GM12878 (cell line): Measurements from ENCODE around the gene ZNF672. TPM values are rescaled to one million over a fixed set of nuclear protein-coding genes. Genes with fewer than 3 reads are reported as not detected.
A peak's percentile ranks its signal among the peaks of the same experiment; 100 is the strongest.

Source experiments
- ASH2L ChIP-seq: fragments of 300-600, 200-600 bp; sonication (generic); IDR thresholded peaks from 2 replicates; pipeline ENCODE4 v1.6.1; 2017; ENCODE audit warnings: low read depth, mild to moderate bottlenecking, borderline replicate concordance
- BACH1 ChIP-seq: fragments of 450-650 bp; IDR thresholded peaks from 2 replicates; pipeline ENCODE4 v1.6.1; 2017; ENCODE audit warnings: mild to moderate bottlenecking, borderline replicate concordance
- BCL3 ChIP-seq: IDR thresholded peaks from 2 replicates; pipeline ENCODE4 v1.6.1; 2011; ENCODE audit warnings: borderline replicate concordance, low read depth, mild to moderate bottlenecking, moderate library complexity, low read length; ENCODE audit not compliant: insufficient read depth, poor library complexity, severe bottlenecking
- BMI1 ChIP-seq: fragments of 450-650 bp; IDR thresholded peaks from 2 replicates; pipeline ENCODE4 v1.6.1; 2016; ENCODE audit warnings: mild to moderate bottlenecking, moderate library complexity, borderline replicate concordance
- BRCA1 ChIP-seq: IDR thresholded peaks from 2 replicates; pipeline ENCODE4 v1.6.1; 2011; ENCODE audit warnings: low read depth, low read length, improper control_type of control experiment
- CBX5 ChIP-seq: sonication (generic); IDR thresholded peaks from 2 replicates; pipeline ENCODE4 v1.6.1; 2016; ENCODE audit warnings: low read depth, moderate library complexity, mild to moderate bottlenecking, inconsistent platforms
- CEBPB ChIP-seq, 2 experiments: fragments of 150-350 bp in 1 of 2; IDR thresholded peaks; 2 replicates each; pipeline ENCODE4 v1.6.1; 2012 to 2014; ENCODE audit warnings: low read depth in 2 of 2, low read length in 2 of 2, borderline replicate concordance in 1 of 2, inconsistent platforms in 1 of 2
- HDGF ChIP-seq: fragments of 450-650 bp; IDR thresholded peaks from 2 replicates; pipeline ENCODE4 v1.6.1; 2016; ENCODE audit warnings: antibody characterized with exemption
- IKZF1 ChIP-seq: fragments of 450-650 bp; conservative IDR thresholded peaks from 2 replicates; pipeline ENCODE4 v1.6.1; 2017; ENCODE audit warnings: antibody characterized with exemption, mild to moderate bottlenecking
- IKZF2 ChIP-seq, 2 experiments: fragments of 450-650 bp; IDR thresholded peaks; 2 replicates each; pipeline ENCODE4 v1.6.1; 2017; ENCODE audit warnings: mild to moderate bottlenecking in 2 of 2, moderate library complexity in 2 of 2
- IRF3 ChIP-seq: fragments of 450-650 bp; IDR thresholded peaks from 2 replicates; pipeline ENCODE4 v1.6.1; 2014; ENCODE audit warnings: mild to moderate bottlenecking
- JUNB ChIP-seq: IDR thresholded peaks from 2 replicates; pipeline ENCODE4 v1.6.1; 2016; ENCODE audit warnings: antibody characterized with exemption, mild to moderate bottlenecking
- KDM1A ChIP-seq: fragments of 200-600 bp; sonication (generic); IDR thresholded peaks from 2 replicates; pipeline ENCODE4 v1.6.1; 2016; ENCODE audit warnings: borderline replicate concordance
- LARP7 ChIP-seq: fragments of 450-650 bp; IDR thresholded peaks from 2 replicates; pipeline ENCODE4 v1.6.1; 2017; ENCODE audit warnings: mild to moderate bottlenecking
- MEF2A ChIP-seq: IDR thresholded peaks from 2 replicates; pipeline ENCODE4 v1.6.1; 2011; ENCODE audit warnings: low read depth, mild to moderate bottlenecking, low read length, moderate library complexity; ENCODE audit not compliant: insufficient read depth
- MEF2B ChIP-seq: fragments of 450-650 bp; IDR thresholded peaks from 2 replicates; pipeline ENCODE4 v1.6.1; 2018; ENCODE audit warnings: mild to moderate bottlenecking, moderate library complexity; ENCODE audit not compliant: partially characterized antibody, poor library complexity, severe bottlenecking
- NFIC ChIP-seq: IDR thresholded peaks from 2 replicates; pipeline ENCODE4 v1.6.1; 2012; ENCODE audit warnings: low read depth, mild to moderate bottlenecking, inconsistent platforms, low read length, moderate library complexity
- NFYA ChIP-seq: IDR thresholded peaks from 2 replicates; pipeline ENCODE4 v1.6.1; 2011; ENCODE audit warnings: low read depth, mild to moderate bottlenecking, low read length, improper control_type of control experiment, borderline replicate concordance
- NR2C1 ChIP-seq: fragments of 450-650 bp; IDR thresholded peaks from 2 replicates; pipeline ENCODE4 v1.6.1; 2017; ENCODE audit warnings: antibody characterized with exemption, mild to moderate bottlenecking, moderate library complexity
- PAX8 ChIP-seq: fragments of 450-650 bp; IDR thresholded peaks from 2 replicates; pipeline ENCODE4 v1.6.1; 2017; ENCODE audit warnings: mild to moderate bottlenecking, moderate library complexity
- RBBP5 ChIP-seq: fragments of 200-600 bp; sonication (generic); conservative IDR thresholded peaks from 2 replicates; pipeline ENCODE4 v1.6.1; 2016
- TARDBP ChIP-seq: IDR thresholded peaks from 2 replicates; pipeline ENCODE4 v1.6.1; 2016; ENCODE audit warnings: borderline replicate concordance
- ZNF384 ChIP-seq: IDR thresholded peaks from 2 replicates; pipeline ENCODE4 v1.6.1; 2012; ENCODE audit warnings: low read depth, mild to moderate bottlenecking, low read length, improper control_type of control experiment, borderline replicate concordance
- ZNF687 ChIP-seq: fragments of 450-650 bp; IDR thresholded peaks from 2 replicates; pipeline ENCODE4 v1.6.1; 2017; ENCODE audit warnings: mild to moderate bottlenecking, moderate library complexity
- polyA plus RNA-seq, 11 experiments: library from polyadenylated mRNA; depleted of rRNA in 4 of 11; unstranded in 6 of 11; stranded (reverse) in 5 of 11; fragments of >200 nt; fragmentation: Nextera tagmentation in 4 of 11; fragmentation: Illumina TruSeq in 1 of 11; extraction: Ambion mirVana in 4 of 11; extraction: Trizol in 1 of 11; gene quantifications; 1 replicate in 1 of 11; 2 replicates in 10 of 11; pipeline versions ENCODE4 v1.2.1 to v1.2.3, GENCODE V29; 2011 to 2016; ENCODE audit warnings: inconsistent platforms in 2 of 11, missing spikeins in 2 of 11, low read depth in 1 of 11
- total RNA-seq, 4 experiments: library from RNA; depleted of rRNA in 3 of 4; stranded (reverse); fragments of >200 nt in 3 of 4; fragmentation: Illumina TruSeq in 1 of 4; extraction: Trizol in 1 of 4; gene quantifications; 2 replicates each; pipeline versions ENCODE4 v1.2.1 to v1.2.3, GENCODE V29; 2013 to 2021
- TF ChIP-seq, protein P1 (sequence below): fragments of 450-650 bp; IDR thresholded peaks from 2 replicates; pipeline ENCODE4 v1.6.1; 2017; ENCODE audit warnings: low read depth, mild to moderate bottlenecking, moderate library complexity

ZNF672 gene
- total and polyA plus RNA-seq, 10 of the 15 experiments (the other 5 are each of a cell fraction or from before 2014, with no cell fraction given): 2.9 to 51.3 (median 39.8) TPM

DNA sequence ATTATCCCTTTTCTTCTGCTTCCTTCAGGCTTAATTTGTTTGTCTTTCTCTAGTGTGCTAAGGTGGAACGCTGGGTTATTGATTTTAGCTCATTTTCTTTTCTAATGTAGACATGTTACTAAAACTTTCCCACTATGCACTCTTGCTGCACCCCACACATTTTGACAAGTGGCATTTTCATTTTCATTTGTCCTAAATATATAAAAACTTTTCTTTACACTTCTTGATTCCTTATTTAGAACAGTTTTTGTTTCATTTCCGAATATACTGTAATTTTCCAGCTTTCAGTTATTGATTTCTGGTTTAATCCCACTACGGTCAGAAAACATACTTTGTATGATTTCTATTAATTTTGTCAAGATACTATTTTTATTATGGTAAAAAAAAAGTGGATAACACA lies 37.6 kb upstream of the ZNF672 start (continued):
- TF ChIP-seq CBX5 (0 out of 2 replicates have a peak, but pooled peaks have one; percentile 33), CEBPB (IDR thresholded peaks at IDR 0.05; ENCODE audit: borderline replicate concordance in 1 of 2, low read depth in 2 of 2, low read length in 2 of 2) (no peak), PAX8 (no peak), BMI1 (no peak), JUNB (no peak), IKZF2 (IDR thresholded peaks at IDR 0.05) (peak; percentile 31 to 37; a peak in 2 of 4 replicates), BRCA1 (no peak), HDGF (no peak), IRF3 (no peak), IKZF1 (0 out of 2 replicates have a peak, but pooled peaks have one; percentile 19), ZNF384 (no peak), NR2C1 (no peak), LARP7 (no peak), MEF2A (peak; percentile 72), NFYA (no peak), BCL3 (no peak), ASH2L (no peak), BACH1 (no peak), NFIC (peak; percentile 46; the same call in 1 of the 2 replicates), RBBP5 (no peak), TARDBP (no peak), ZNF687 (no peak), KDM1A (no peak), MEF2B (peak; percentile 66)
- TF ChIP-seq, protein P1, sequence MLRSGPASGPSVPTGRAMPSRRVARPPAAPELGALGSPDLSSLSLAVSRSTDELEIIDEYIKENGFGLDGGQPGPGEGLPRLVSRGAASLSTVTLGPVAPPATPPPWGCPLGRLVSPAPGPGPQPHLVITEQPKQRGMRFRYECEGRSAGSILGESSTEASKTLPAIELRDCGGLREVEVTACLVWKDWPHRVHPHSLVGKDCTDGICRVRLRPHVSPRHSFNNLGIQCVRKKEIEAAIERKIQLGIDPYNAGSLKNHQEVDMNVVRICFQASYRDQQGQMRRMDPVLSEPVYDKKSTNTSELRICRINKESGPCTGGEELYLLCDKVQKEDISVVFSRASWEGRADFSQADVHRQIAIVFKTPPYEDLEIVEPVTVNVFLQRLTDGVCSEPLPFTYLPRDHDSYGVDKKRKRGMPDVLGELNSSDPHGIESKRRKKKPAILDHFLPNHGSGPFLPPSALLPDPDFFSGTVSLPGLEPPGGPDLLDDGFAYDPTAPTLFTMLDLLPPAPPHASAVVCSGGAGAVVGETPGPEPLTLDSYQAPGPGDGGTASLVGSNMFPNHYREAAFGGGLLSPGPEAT: peak; percentile 40; the same call in 1 of the 2 replicates
